GM23338 (cell line): ENCODE results near the gene KRTAP10-10. TPM values are rescaled to one million over a fixed set of nuclear protein-coding genes. Genes with fewer than 3 reads are reported as not detected.

ENCODE experiments used
- polyA plus RNA-seq: library from polyadenylated mRNA; unstranded; fragments of >200 nt; fragmentation: Nextera tagmentation; extraction: Ambion mirVana; gene quantifications from 2 replicates; pipeline ENCODE4 v1.2.1, GENCODE V29; 2016
- small RNA-seq: library from RNA; depleted of rRNA; stranded (forward); fragments of <200 nt; gene quantifications from one replicate; pipeline ENCODE3, GENCODE V24; 2014; ENCODE audit warnings: low replicate concordance
- total RNA-seq: library from RNA; depleted of rRNA; stranded (reverse); fragments of >200 nt; shearing (Covaris generic); gene quantifications from 2 replicates; pipeline ENCODE4 v1.2.3, GENCODE V29; 2014; rRNA removed

Gene KRTAP10-10
- total and polyA plus RNA-seq, 2 experiments from 2014 or later: not detected

Small RNA genes lying within 50 kb of the gene (small RNA-seq; reads per million reads assigned to genes)
- not detected for gene KRTAP12-6P

Other genes with a start within 250 kb of the KRTAP10-10 start
- gene LRRC3, start 181.8 kb upstream of the KRTAP10-10 start, total RNA-seq: 4.4 and 6.8 TPM in 2 replicates
- gene LRRC3, start 181.8 kb upstream of the KRTAP10-10 start, polyA plus RNA-seq: 0.95 and 1.2 TPM in 2 replicates
- gene KRTAP10-1, start 97.2 kb upstream of the KRTAP10-10 start, total RNA-seq: not detected in 2 replicates
- gene KRTAP10-1, start 97.2 kb upstream of the KRTAP10-10 start, polyA plus RNA-seq: not detected in 2 replicates
- not detected in 2 replicates for gene KRTAP10-2, start 85.9 kb upstream of the KRTAP10-10 start, total RNA-seq
- gene KRTAP10-2, start 85.9 kb upstream of the KRTAP10-10 start, polyA plus RNA-seq: 0.24 TPM in 1 of 2 replicates, not detected in the other
- gene KRTAP10-3, start 78.6 kb upstream of the KRTAP10-10 start, total RNA-seq: not detected in 2 replicates
- not detected in 2 replicates for gene KRTAP10-3, start 78.6 kb upstream of the KRTAP10-10 start, polyA plus RNA-seq
- gene KRTAP10-4, start 63.6 kb upstream of the KRTAP10-10 start, total RNA-seq: not detected in 2 replicates
- gene KRTAP10-4, start 63.6 kb upstream of the KRTAP10-10 start, polyA plus RNA-seq: not detected in 2 replicates
- not detected in 2 replicates for gene KRTAP10-5, start 56.8 kb upstream of the KRTAP10-10 start, total RNA-seq
- gene KRTAP10-5, start 56.8 kb upstream of the KRTAP10-10 start, polyA plus RNA-seq: not detected in 2 replicates
- gene KRTAP10-6, start 44.9 kb upstream of the KRTAP10-10 start, total RNA-seq: not detected in 2 replicates
- gene KRTAP10-6, start 44.9 kb upstream of the KRTAP10-10 start, polyA plus RNA-seq: not detected in 2 replicates
- gene KRTAP10-7, start 36.8 kb upstream of the KRTAP10-10 start, total RNA-seq: not detected in 2 replicates
- not detected in 2 replicates for gene KRTAP10-7, start 36.8 kb upstream of the KRTAP10-10 start, polyA plus RNA-seq
- gene KRTAP10-8, start 25.3 kb upstream of the KRTAP10-10 start, total RNA-seq: not detected in 2 replicates
- gene KRTAP10-8, start 25.3 kb upstream of the KRTAP10-10 start, polyA plus RNA-seq: not detected in 2 replicates
- gene KRTAP10-9, start 10.3 kb upstream of the KRTAP10-10 start, total RNA-seq: not detected in 2 replicates
- not detected in 2 replicates for gene KRTAP10-9, start 10.3 kb upstream of the KRTAP10-10 start, polyA plus RNA-seq
- gene KRTAP10-11, start 9.1 kb downstream of the KRTAP10-10 start, total RNA-seq: not detected in 2 replicates
- not detected in 2 replicates for gene KRTAP10-11, start 9.1 kb downstream of the KRTAP10-10 start, polyA plus RNA-seq
- not detected in 2 replicates for gene KRTAP12-4, start 17.3 kb downstream of the KRTAP10-10 start, total RNA-seq
- gene KRTAP12-4, start 17.3 kb downstream of the KRTAP10-10 start, polyA plus RNA-seq: not detected in 2 replicates
- gene KRTAP12-3, start 20.6 kb downstream of the KRTAP10-10 start, total RNA-seq: not detected in 2 replicates
- not detected in 2 replicates for gene KRTAP12-3, start 20.6 kb downstream of the KRTAP10-10 start, polyA plus RNA-seq
- not detected in 2 replicates for gene KRTAP12-2, start 29.6 kb downstream of the KRTAP10-10 start, total RNA-seq
- gene KRTAP12-2, start 29.6 kb downstream of the KRTAP10-10 start, polyA plus RNA-seq: not detected in 2 replicates
- not detected in 2 replicates for gene KRTAP12-1, start 44.8 kb downstream of the KRTAP10-10 start, total RNA-seq
- not detected in 2 replicates for gene KRTAP12-1, start 44.8 kb downstream of the KRTAP10-10 start, polyA plus RNA-seq
- not detected in 2 replicates for gene KRTAP10-12, start 59.8 kb downstream of the KRTAP10-10 start, total RNA-seq
- gene KRTAP10-12, start 59.8 kb downstream of the KRTAP10-10 start, polyA plus RNA-seq: not detected in 2 replicates
- 0.35 TPM in 1 of 2 replicates, not detected in the other for gene TSPEAR, start 74.2 kb downstream of the KRTAP10-10 start, total RNA-seq
- gene TSPEAR, start 74.2 kb downstream of the KRTAP10-10 start, polyA plus RNA-seq: 0.45 and 0.92 TPM in 2 replicates
- 100 and 112 TPM in 2 replicates for gene UBE2G2, start 164.5 kb downstream of the KRTAP10-10 start, total RNA-seq
- 55.0 and 66.4 TPM in 2 replicates for gene UBE2G2, start 164.5 kb downstream of the KRTAP10-10 start, polyA plus RNA-seq
- 91.9 and 103 TPM in 2 replicates for gene SUMO3, start 180.7 kb downstream of the KRTAP10-10 start, total RNA-seq
- 90.6 and 90.8 TPM in 2 replicates for gene SUMO3, start 180.7 kb downstream of the KRTAP10-10 start, polyA plus RNA-seq
- 168 and 172 TPM in 2 replicates for gene PTTG1IP, start 236.3 kb downstream of the KRTAP10-10 start, total RNA-seq
- gene PTTG1IP, start 236.3 kb downstream of the KRTAP10-10 start, polyA plus RNA-seq: 96.0 and 99.9 TPM in 2 replicates